ENCODE data around the gene ATXN2L. TPM values are rescaled to one million over a fixed set of nuclear protein-coding genes. Genes with fewer than 3 reads are reported as not detected.

ATXN2L gene
- total RNA-seq, 6 experiments from 2014 or later = 125 to 152 (median 134) TPM

GRCh38 chr16:28821874-28822519 lies 802 bp upstream of the ATXN2L start:
- Mint-ChIP-seq H3K36me3 (ENCODE audit: low read depth) (peaks cover 33% of the 10 kb centered on the region), H3K27ac (peak overlapping the region; percentile 88), H3K9me3 (no peaks in the 10 kb centered on the region), H3K4me3 (peak overlapping the region; percentile 94), H3K4me1 (ENCODE audit: low read depth) (peaks cover 43% of the 10 kb centered on the region), H3K27me3 (ENCODE audit: insufficient read depth) (peaks cover 5% of the 10 kb centered on the region; the same call in 1 of the 2 replicates)
- no peak for DNase-seq
- TF ChIP-seq CTCF (IDR thresholded peaks at IDR 0.05) = no peak

- TF ChIP-seq CTCF (IDR thresholded peaks at IDR 0.05) = no peak
- Mint-ChIP-seq H3K4me3 (peak overlapping the region; percentile 100), H3K4me1 (ENCODE audit: low read depth) (peaks cover 43% of the 10 kb centered on the region), H3K36me3 (ENCODE audit: low read depth) (peaks cover 37% of the 10 kb centered on the region), H3K27me3 (ENCODE audit: insufficient read depth) (peaks cover 5% of the 10 kb centered on the region; the same call in 1 of the 2 replicates), H3K9me3 (no peaks in the 10 kb centered on the region), H3K27ac (peak overlapping the region; percentile 97)
- DNase-seq = no peak
These were observed 583 bp downstream of the ATXN2L start for GRCh38 chr16:28823291-28823872.

- Mint-ChIP-seq H3K27me3 (ENCODE audit: insufficient read depth) (peaks cover 5% of the 10 kb centered on the region; the same call in 1 of the 2 replicates), H3K36me3 (ENCODE audit: low read depth) (peaks cover 37% of the 10 kb centered on the region), H3K9me3 (no peaks in the 10 kb centered on the region), H3K4me3 (peak overlapping the region; percentile 100), H3K27ac (peak overlapping the region; percentile 97), H3K4me1 (ENCODE audit: low read depth) (peaks cover 43% of the 10 kb centered on the region)
- peak; percentile 66 for TF ChIP-seq CTCF (IDR thresholded peaks at IDR 0.05)
- peak; percentile 95 for DNase-seq
These were observed 1.3 kb downstream of the ATXN2L start for GRCh38 chr16:28823873-28824716.

GRCh38 chr16:28824717-28824973 lies 1.8 kb downstream of the ATXN2L start:
- peaks cover 43% of the 10 kb centered on the region for H3K4me1 Mint-ChIP-seq (ENCODE audit: low read depth)
- no peak for TF ChIP-seq CTCF (IDR thresholded peaks at IDR 0.05)
- H3K4me3 Mint-ChIP-seq = peak overlapping the region; percentile 100
- H3K27ac Mint-ChIP-seq = peak overlapping the region; percentile 97
- H3K27me3 Mint-ChIP-seq (ENCODE audit: insufficient read depth) = peaks cover 3% of the 10 kb centered on the region; the same call in 1 of the 2 replicates
- H3K36me3 Mint-ChIP-seq (ENCODE audit: low read depth) = peaks cover 39% of the 10 kb centered on the region
- no peaks in the 10 kb centered on the region for H3K9me3 Mint-ChIP-seq
- DNase-seq = no peak

- no peak for DNase-seq
- H3K36me3 Mint-ChIP-seq (ENCODE audit: low read depth) = peaks cover 39% of the 10 kb centered on the region
- peaks cover 3% of the 10 kb centered on the region; the same call in 1 of the 2 replicates for H3K27me3 Mint-ChIP-seq (ENCODE audit: insufficient read depth)
These were observed 3.3 kb downstream of the ATXN2L start for GRCh38 chr16:28826141-28826540.

More at GRCh38 chr16:28826141-28826540, 3.3 kb downstream of the ATXN2L start:
- TF ChIP-seq CTCF (IDR thresholded peaks at IDR 0.05) = peak; percentile 39; the same call in 1 of the 2 replicates
- no peaks in the 10 kb centered on the region for H3K9me3 Mint-ChIP-seq
- peak overlapping the region; percentile 100 for H3K4me3 Mint-ChIP-seq
- H3K4me1 Mint-ChIP-seq (ENCODE audit: low read depth) = peaks cover 38% of the 10 kb centered on the region
- peak overlapping the region; percentile 13; the same call in 1 of the 2 replicates for H3K27ac Mint-ChIP-seq

Measured in HFFc6 (cell line).